Measurements from ENCODE around the gene GRIK4.

GRIK4 gene

GRCh38 chr11:120608760-120609211 lies 97.2 kb downstream of the GRIK4 start:
- H3K36me3 ChIP-seq (ENCODE audit: insufficient read depth, low read length) = no peaks in the 10 kb centered on the region
- no peaks in the 10 kb centered on the region for H3K9me2 ChIP-seq (ENCODE audit: low read depth, low read length)
- H4K20me1 ChIP-seq (ENCODE audit: insufficient read depth, low read length) = no peaks in the 10 kb centered on the region
- no peaks in the 10 kb centered on the region for H3K9me3 ChIP-seq (ENCODE audit: low read length)
- TF ChIP-seq CTCF (IDR thresholded peaks at IDR 0.05; ENCODE audit: low read length) = no peak
- no peak for TF ChIP-seq EZH2 (IDR thresholded peaks at IDR 0.05; ENCODE audit: borderline replicate concordance, low read length)
- H3K27me3 ChIP-seq (ENCODE audit: insufficient read depth, low read length) = no peaks in the 10 kb centered on the region
- no peak overlapping the region for H3K9ac ChIP-seq (ENCODE audit: low read length)
- H3K27ac ChIP-seq (ENCODE audit: low read depth, low read length, poor library complexity, severe bottlenecking) = no peak overlapping the region
- no peaks in the 10 kb centered on the region for H3K4me1 ChIP-seq (ENCODE audit: insufficient read depth, low read length, severe bottlenecking)
- no peak overlapping the region for H3K4me3 ChIP-seq (ENCODE audit: low read depth, low read length, poor library complexity, severe bottlenecking)
- no peak overlapping the region for H3K4me2 ChIP-seq (ENCODE audit: low read length)
- H3F3A ChIP-seq (ENCODE audit: insufficient read depth, low read length) = no peaks in the 10 kb centered on the region
- H3K79me2 ChIP-seq (ENCODE audit: insufficient read depth, low read length) = no peaks in the 10 kb centered on the region
- no peak overlapping the region for H2AFZ ChIP-seq (ENCODE audit: low read length)

GRCh38 chr11:120610111-120610510 lies 98.6 kb downstream of the GRIK4 start:
- Histone ChIP-seq H3K9me2 (ENCODE audit: low read depth, low read length) (no peaks in the 10 kb centered on the region), H3K36me3 (ENCODE audit: insufficient read depth, low read length) (no peaks in the 10 kb centered on the region), H3K9ac (ENCODE audit: low read length) (no peak overlapping the region), H3K4me2 (ENCODE audit: low read length) (no peak overlapping the region), H3F3A (ENCODE audit: insufficient read depth, low read length) (no peaks in the 10 kb centered on the region), H4K20me1 (ENCODE audit: insufficient read depth, low read length) (no peaks in the 10 kb centered on the region), H2AFZ (ENCODE audit: low read length) (no peak overlapping the region), H3K27ac (ENCODE audit: low read depth, low read length, poor library complexity, severe bottlenecking) (no peak overlapping the region), H3K4me3 (ENCODE audit: low read depth, low read length, poor library complexity, severe bottlenecking) (no peak overlapping the region), H3K4me1 (ENCODE audit: insufficient read depth, low read length, severe bottlenecking) (no peaks in the 10 kb centered on the region), H3K27me3 (ENCODE audit: insufficient read depth, low read length) (no peaks in the 10 kb centered on the region), H3K9me3 (ENCODE audit: low read length) (no peaks in the 10 kb centered on the region), H3K79me2 (ENCODE audit: insufficient read depth, low read length) (no peaks in the 10 kb centered on the region)
- TF ChIP-seq EZH2 (IDR thresholded peaks at IDR 0.05; ENCODE audit: borderline replicate concordance, low read length) = no peak
- no peak for TF ChIP-seq CTCF (IDR thresholded peaks at IDR 0.05; ENCODE audit: low read length)

GRCh38 chr11:120611581-120611980 lies 100.0 kb downstream of the GRIK4 start:
- no peaks in the 10 kb centered on the region for H3K4me1 ChIP-seq (ENCODE audit: insufficient read depth, low read length, severe bottlenecking)
- H4K20me1 ChIP-seq (ENCODE audit: insufficient read depth, low read length) = no peaks in the 10 kb centered on the region
- H3K4me2 ChIP-seq (ENCODE audit: low read length) = no peak overlapping the region
- H3K9ac ChIP-seq (ENCODE audit: low read length) = no peak overlapping the region
- H3K27ac ChIP-seq (ENCODE audit: low read depth, low read length, poor library complexity, severe bottlenecking) = no peak overlapping the region
- no peaks in the 10 kb centered on the region for H3K9me2 ChIP-seq (ENCODE audit: low read depth, low read length)
- no peak overlapping the region for H2AFZ ChIP-seq (ENCODE audit: low read length)
- H3K4me3 ChIP-seq (ENCODE audit: low read depth, low read length, poor library complexity, severe bottlenecking) = no peak overlapping the region
- H3K9me3 ChIP-seq (ENCODE audit: low read length) = no peaks in the 10 kb centered on the region
- TF ChIP-seq CTCF (IDR thresholded peaks at IDR 0.05; ENCODE audit: low read length) (no peak), EZH2 (IDR thresholded peaks at IDR 0.05; ENCODE audit: borderline replicate concordance, low read length) (no peak)
- no peaks in the 10 kb centered on the region for H3F3A ChIP-seq (ENCODE audit: insufficient read depth, low read length)
- no peaks in the 10 kb centered on the region for H3K27me3 ChIP-seq (ENCODE audit: insufficient read depth, low read length)
- no peaks in the 10 kb centered on the region for H3K79me2 ChIP-seq (ENCODE audit: insufficient read depth, low read length)
- H3K36me3 ChIP-seq (ENCODE audit: insufficient read depth, low read length) = no peaks in the 10 kb centered on the region

Measured in OCI-LY1 (cell line).